GM19397 (cell line): Measurements from ENCODE around the gene MBD5.

Experiments
- ATAC-seq: cut with Tn5 transposase; IDR thresholded peaks from one replicate; pipeline ENCODE4 v1.9.1; 2021; ENCODE audit warnings: mild to moderate bottlenecking, moderate library complexity; ENCODE audit not compliant: unreplicated experiment

Gene MBD5

GRCh38 chr2:148450531-148450930 lies 429.6 kb downstream of the MBD5 start:
- no peak for ATAC-seq

DNA sequence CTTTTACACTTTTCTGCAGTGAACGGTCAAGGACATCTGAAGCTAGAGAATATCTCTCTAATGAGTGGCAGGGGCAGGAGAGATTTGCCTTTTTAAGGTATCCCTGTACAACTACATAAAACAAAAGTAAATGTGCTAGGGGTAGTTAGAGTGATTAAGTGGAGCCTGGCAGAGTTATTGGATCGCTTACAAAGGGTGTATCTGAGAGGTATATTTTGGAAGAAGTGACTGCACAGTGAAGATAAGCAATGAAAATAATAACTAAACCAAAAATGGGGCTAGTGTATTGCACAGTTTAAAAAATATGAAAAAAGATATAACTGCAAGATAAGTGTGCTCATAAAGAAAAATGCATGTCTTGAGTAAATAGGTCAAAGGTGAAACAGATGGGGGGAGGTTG lies 430.2 kb downstream of the MBD5 start:
- ATAC-seq, result no peak

GRCh38 chr2:148455791-148456190 lies 434.9 kb downstream of the MBD5 start:
- ATAC-seq, result no peak

DNA sequence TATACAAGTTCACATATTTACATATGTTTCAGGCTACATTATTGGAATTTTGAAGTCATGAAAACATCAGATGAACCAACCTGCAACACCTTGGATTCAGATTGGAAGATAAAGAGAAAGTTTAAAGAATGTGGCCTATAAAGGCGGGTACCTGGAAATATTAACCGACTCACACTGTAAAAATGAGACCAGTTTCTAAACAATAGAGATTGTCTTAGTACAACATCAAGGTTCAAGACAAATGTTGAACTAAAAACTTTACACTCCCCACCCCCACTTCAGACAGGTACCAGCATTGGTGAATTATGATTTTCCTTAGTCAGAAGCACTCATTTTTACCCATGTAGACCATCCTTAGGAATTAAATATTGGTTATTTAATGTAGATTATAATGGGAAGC lies 437.3 kb downstream of the MBD5 start:
- no peak for ATAC-seq

DNA sequence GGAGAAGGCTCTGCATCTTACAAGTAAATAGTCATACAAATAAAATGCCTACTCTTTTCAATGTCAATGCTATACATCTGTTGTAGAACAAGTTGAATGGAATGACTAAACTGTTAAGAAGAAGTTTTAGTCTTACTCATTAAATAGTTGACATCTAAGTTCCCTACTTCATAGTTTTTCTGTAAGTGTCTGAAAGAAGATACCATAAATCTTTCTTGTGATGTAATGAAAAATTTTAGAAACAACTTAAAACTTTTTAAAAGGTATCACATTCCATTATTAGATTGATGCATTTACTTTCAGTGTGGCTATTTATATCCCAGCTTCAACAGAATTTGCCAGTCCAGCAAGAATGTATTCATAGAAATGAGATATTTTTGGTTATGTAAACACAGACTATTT lies 438.5 kb downstream of the MBD5 start:
- ATAC-seq, result no peak

DNA sequence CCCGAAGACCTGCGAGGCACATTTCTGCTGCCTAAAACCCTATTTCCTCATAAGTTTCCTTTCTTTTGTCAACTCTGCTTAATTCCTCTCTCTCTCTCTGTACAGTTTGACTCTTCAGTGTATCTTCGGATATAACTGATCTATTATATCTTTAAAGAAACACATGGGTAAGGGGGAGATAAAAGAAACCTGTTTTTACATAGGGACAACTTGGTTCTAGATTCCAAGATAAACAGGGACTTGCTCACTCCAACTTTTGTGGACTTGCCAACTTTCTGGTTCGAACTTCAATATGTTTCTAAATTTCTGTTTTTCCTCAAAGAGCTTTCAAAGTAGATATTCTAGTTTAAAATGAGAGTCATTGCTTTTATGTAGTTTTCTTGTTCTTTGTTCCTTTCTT lies 441.0 kb downstream of the MBD5 start:
- ATAC-seq, result no peak

- no peak for ATAC-seq
Observed at GRCh38 chr2:148475626-148476025, 454.7 kb downstream of the MBD5 start.

DNA sequence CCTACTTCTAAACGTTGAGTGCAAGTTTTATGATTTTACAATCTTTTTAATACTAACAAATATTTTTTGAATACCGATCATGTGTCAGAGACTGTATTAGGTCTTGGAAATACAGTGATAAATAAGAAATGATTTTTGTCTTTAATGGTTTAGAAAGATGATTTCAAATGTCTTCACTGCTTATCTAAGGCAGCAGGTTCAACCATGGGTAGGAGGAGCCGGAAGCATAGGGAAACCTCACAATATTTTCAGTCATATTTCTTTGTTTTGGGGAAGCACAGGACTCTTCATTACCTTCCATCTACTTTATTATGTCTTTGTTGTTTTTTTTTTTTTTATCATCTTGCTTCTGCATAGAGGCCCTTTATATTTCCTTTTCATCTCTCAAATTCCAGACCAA lies 458.5 kb downstream of the MBD5 start:
- no peak for ATAC-seq

DNA sequence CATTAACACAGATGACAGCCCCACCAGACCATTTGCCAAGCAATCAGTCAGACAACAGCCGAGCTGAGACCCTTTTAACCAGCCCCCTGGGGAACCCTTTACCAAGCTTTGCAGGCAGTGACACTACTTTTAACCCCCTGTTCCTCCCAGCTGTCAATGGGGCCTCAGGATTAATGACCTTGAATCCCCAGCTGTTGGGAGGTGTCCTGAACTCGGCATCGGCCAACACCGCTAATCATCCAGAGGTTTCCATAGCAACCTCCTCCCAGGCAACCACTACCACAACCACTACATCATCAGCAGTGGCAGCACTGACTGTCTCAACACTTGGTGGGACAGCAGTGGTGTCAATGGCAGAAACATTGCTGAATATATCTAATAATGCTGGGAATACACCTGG lies 462.8 kb downstream of the MBD5 start:
- ATAC-seq, result no peak

- ATAC-seq, result no peak
Observed at GRCh38 chr2:148484066-148484465, 463.2 kb downstream of the MBD5 start.

- no peak for ATAC-seq
Observed at GRCh38 chr2:148486655-148487054, 465.8 kb downstream of the MBD5 start.

GRCh38 chr2:148487439-148487838 lies 466.5 kb downstream of the MBD5 start:
- ATAC-seq, result no peak

DNA sequence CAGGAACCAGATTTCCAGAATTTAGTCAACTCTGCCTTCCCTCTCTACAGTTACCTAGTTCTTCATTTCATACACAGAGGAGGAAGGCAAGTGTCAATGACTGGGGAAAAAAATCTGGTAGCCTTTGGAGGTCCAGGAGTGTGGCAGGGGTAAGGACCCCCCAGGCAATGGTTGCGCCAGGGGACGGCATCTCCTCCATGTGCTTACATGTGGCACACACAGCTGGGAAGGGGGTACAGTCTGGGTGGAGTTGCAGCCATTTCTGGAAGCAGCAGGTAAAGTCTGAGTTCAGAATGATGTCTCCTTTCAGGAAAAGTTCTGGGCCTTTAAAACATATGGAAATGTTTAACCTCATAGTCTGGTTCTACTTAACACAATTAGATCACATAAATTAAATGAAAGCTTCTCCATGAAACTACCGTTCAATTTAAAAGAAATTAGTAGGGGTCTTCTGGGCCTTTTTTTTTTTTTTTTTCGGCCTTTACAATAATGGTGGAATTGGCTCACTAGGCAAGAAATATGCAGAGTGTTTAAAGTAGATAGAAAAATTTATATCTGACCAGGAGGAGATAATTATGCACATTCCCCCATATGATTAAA lies 470.0 kb downstream of the MBD5 start:
- ATAC-seq, result no peak

- peak; percentile 65 for ATAC-seq
Observed at GRCh38 chr2:148493822-148494563, 473.1 kb downstream of the MBD5 start.

DNA sequence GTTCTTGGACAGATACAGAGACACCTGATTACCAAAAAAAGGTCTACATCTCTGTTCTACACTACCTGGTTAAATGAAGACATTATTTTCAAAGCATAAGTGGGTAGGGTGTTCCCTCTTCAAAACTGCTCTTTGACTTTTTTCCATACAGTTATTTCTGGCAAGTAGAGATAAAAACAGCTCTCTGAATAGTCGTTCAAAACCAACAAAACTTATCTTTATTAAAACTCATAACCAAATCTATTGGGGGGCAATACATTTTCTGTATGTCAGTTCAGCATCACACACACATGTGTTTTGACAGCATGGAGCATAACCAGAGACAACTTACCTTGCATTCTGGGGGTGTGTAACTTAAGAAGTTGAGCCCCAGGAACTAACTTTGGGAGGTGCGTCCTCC lies 474.7 kb downstream of the MBD5 start:
- ATAC-seq, result no peak

GRCh38 chr2:148501545-148501944 lies 480.7 kb downstream of the MBD5 start:
- ATAC-seq, result no peak

- ATAC-seq, result no peak
Observed at GRCh38 chr2:148503516-148503915, 482.6 kb downstream of the MBD5 start.

DNA sequence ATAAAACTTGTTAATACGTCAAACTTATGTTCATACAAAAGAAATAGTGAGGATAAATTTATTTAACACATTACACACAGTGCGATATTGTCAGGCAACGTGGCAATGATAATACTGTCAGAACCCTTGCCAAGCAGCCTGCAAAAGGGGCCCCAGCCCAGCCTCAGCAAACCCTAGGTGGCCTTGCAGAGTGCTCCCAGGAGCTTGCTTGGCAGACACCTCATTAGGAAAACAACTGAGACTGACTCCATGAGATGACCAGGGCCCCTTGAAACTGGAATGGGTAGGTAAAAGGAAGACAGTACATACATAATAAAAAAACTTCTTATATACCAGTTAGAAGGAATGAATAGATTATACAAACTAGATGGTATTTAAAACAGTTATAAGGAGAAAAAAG lies 487.1 kb downstream of the MBD5 start:
- ATAC-seq, result no peak

- ATAC-seq, result no peak
Observed at GRCh38 chr2:148508878-148509287, 488.0 kb downstream of the MBD5 start.

GRCh38 chr2:148509288-148509902 lies 488.5 kb downstream of the MBD5 start:
- ATAC-seq, result peak; percentile 100

- ATAC-seq, result no peak
Observed at GRCh38 chr2:148511883-148512282, 491.0 kb downstream of the MBD5 start.

GRCh38 chr2:148512501-148512900 lies 491.6 kb downstream of the MBD5 start:
- ATAC-seq, result no peak
